HG02763 (cell line): Measurements from ENCODE around the gene NHERF1.
A peak's percentile ranks its signal among the peaks of the same experiment; 100 is the strongest.

Source experiments
- ATAC-seq: cut with Tn5 transposase; IDR thresholded peaks from one replicate; pipeline ENCODE4 v1.9.1; 2021; ENCODE audit warnings: mild to moderate bottlenecking, moderate library complexity; ENCODE audit not compliant: unreplicated experiment

Gene NHERF1

DNA sequence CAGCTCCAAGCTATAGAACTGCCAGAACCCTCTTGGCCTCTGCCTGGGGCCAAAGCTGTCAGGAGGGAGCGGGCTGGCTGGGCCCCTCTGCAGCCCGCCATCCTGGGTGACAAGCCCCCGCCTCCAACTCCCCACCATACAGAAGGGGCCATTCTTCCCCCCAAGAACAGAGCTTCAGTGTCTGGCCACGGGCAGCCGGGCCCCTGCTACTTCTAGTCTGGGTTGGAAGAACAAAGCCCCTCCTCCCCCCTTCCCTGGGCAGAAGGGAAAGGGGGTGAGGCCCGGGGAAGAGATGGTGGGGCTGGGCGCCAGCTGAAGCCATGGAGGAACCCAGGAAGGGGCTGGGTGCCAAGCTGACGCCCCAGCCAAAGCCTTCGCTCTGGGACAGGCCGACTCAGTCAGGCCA lies 18.7 kb downstream of the NHERF1 start:
- no peak for ATAC-seq

DNA sequence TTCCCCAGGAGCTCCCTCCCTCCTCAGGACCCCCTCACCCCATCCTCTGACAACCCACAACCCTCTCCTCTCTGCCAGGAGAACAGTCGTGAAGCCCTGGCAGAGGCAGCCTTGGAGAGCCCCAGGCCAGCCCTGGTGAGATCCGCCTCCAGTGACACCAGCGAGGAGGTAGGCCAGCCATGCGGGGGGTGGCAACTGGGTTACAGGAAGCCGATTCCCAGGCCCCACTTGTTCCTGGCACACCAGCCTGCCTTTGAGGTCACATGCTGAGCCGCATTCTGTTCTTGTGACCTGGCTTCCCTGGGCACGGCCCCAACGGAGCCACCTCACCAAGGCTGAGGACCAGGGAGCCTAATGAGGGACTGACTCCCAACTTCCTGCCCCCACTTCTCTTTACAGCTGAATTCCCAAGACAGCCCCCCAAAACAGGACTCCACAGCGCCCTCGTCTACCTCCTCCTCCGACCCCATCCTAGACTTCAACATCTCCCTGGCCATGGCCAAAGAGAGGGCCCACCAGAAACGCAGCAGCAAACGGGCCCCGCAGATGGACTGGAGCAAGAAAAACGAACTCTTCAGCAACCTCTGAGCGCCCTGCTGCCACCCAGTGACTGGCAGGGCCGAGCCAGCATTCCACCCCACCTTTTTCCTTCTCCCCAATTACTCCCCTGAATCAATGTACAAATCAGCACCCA lies 19.8 kb downstream of the NHERF1 start:
- ATAC-seq, result no peak

DNA sequence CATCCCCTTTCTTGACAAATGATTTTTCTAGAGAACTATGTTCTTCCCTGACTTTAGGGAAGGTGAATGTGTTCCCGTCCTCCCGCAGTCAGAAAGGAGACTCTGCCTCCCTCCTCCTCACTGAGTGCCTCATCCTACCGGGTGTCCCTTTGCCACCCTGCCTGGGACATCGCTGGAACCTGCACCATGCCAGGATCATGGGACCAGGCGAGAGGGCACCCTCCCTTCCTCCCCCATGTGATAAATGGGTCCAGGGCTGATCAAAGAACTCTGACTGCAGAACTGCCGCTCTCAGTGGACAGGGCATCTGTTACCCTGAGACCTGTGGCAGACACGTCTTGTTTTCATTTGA lies 20.3 kb downstream of the NHERF1 start:
- ATAC-seq, result no peak

DNA sequence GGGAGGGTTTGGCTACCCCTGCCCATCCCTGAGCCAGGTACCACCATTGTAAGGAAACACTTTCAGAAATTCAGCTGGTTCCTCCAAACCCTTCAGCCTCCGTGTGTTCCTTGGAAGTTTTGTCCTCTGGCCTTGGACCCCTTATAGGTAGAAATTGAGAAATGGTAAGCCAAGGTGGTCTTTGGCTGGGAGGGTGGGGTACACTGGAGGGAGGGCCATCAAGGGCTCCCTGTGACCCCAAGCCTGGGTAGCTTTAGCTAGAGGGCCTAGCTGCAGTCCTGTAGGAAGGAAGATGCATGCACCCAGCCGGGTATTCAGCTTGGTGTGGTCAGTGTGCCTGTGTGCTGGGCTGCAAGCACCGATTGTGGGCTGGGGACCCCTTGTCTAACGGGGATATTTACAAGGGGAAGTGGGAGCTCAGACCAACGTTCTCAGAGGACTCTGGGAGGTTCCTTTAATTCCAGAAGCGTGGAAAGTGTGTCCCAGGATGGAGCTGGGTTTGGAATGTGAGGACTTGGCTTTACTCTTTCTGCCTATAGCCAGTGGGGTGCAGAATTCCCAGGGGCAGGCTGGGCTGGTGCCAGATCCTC lies 20.9 kb downstream of the NHERF1 start:
- no peak for ATAC-seq

DNA sequence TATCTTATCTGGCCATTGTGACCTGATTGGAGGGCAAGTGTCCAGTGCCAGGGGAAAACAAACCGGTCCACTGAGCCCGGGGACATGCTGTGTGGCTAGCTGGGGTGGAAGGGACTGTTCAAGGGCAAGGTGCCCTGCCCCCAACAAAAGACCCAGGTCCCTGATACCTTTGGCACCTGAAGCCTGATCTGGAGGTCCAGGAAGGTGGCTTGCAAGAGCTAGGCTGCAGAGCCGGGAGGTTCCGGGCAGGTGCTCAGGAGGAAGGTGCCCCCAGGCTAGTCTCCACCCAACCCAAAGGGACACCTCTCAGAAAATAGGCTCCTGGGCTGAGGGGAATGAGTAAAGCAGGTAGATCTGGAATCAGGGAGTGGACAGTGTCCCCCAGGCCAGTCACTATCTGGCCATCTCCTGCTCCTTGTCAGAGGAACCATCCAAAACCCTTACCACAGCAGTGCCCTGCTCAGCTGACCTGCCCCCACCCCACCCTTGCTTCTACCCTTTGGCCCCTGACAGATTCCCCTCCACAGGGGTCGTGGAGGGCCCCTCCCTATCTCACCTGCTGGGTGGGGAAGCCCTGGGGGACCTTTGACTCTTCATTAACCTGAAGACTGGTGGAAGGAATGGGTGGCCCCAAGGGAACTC lies 21.5 kb downstream of the NHERF1 start:
- ATAC-seq, result no peak

DNA sequence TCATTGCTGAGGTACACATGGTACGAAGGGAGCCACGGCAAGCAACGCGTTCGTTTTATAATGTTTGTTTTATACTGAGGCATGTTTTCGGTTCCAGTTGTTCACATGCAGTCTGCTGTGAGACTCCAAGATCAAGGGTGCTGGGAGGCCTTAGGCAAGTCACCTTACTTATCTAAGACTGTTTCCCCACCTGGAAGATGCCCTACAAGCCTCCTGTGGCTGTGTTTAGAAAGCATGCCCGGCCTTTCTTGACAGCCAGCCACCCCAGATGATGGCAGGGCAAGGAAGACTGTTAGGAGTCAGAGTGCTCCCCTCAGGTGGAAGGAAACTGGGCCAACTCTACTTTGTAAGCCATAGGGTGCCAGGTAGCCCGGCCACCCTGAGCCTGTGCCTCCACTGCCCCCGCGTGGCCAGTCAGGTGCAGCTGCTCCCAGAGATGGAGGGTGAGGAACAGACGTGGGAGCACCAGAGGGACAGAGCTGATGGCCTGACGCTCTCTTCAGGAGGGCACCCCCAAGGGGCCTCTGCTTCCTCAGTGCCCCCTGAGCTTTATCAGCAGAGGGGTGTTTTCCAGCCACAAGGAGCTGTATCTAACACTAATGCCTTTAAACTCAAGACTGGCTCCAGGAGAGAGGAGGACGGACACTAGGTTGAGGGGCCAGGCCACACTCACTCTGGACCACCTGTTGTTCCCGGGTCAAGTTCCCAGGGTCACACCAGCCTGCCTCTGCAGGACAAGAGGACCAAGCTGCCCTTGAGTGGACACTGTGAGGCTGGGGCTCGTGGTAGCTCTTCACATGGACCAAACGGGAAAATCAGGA lies 22.3 kb downstream of the NHERF1 start:
- ATAC-seq, result no peak

DNA sequence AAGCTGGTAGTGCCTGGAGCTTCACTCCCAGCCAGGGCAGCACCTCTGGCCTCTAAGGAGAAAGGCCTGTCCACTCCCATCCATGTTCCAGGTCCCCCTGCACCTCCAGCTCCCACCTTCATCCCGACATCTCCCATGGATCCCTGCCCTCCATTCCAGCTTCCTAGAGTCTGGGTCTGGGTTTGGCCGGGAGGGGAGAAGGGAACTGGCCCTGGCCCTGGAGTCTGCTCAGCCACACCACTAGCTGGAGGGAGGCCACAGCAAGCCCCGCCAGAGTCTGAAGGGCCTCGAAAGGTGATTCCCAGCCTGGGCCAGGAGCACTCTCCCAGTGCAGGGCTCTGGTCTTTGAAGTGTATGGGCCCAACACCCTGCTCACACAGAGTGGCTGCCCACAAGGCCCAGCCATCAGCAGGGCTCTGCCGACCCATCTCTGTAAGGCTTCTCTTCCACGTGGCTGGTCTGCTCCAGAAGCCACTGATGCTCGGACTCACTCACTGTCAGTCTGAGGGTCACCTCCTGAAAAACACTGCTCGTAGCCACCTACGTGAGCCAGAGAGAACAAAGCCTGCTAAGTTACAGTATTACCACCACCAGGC lies 23.0 kb downstream of the NHERF1 start:
- ATAC-seq, result no peak

DNA sequence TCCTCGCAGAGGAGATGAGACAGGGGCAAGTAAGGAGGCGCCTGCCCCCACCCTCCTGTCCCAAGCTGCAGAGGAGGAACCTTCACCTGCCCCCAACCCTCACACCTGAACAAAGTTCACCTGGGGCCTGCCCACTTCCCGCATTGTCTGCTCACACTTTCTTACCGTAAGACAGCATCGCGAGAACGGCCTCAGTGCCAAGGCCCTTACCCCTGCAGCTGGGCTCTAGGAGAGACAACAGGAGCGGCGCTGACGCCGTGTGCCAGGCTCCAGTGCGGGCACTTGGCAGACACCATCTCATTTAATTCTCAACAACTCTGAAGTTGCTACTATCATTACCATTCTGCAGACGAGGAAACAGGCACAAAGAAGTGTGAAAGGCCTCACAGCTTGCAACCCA lies 23.6 kb downstream of the NHERF1 start:
- ATAC-seq, result no peak

DNA sequence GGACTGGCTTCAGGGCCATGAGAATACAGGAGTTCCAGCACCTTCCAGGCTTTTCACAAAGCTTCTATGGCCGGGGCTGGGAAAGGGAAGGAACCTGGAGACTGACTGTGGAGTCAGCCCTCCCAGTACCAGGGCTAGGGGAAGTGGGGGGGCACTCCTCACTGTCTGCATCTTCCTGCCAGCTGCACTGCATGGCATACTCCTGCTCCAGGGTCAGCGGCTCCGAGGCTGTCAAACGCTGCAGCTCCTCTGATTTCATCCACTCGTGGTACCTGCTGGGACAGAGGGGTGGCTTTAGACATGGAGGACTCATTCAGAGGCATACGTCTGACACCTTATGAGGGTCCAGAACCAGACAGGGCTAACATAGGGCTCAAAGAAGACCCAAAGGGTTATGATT lies 25.0 kb downstream of the NHERF1 start:
- no peak for ATAC-seq

DNA sequence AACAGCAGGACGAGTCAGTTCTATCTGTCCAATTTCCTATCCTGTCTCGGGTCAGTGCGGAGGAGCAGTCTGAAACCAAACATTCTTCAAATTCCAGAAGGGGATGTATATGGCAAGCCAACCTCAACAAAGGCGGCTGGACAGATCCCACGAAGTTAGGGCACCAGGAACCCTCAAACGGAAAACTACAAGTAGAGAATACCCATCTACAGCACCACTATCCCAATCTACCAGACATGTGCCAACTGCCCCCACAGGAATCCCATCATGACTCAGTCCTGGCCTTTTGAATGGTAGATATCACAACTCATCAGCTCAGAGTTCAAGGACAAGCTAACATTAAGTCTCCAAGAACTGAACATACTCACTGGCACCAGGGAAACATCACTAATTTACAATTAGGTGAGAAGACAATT lies 25.5 kb downstream of the NHERF1 start:
- no peak for ATAC-seq

DNA sequence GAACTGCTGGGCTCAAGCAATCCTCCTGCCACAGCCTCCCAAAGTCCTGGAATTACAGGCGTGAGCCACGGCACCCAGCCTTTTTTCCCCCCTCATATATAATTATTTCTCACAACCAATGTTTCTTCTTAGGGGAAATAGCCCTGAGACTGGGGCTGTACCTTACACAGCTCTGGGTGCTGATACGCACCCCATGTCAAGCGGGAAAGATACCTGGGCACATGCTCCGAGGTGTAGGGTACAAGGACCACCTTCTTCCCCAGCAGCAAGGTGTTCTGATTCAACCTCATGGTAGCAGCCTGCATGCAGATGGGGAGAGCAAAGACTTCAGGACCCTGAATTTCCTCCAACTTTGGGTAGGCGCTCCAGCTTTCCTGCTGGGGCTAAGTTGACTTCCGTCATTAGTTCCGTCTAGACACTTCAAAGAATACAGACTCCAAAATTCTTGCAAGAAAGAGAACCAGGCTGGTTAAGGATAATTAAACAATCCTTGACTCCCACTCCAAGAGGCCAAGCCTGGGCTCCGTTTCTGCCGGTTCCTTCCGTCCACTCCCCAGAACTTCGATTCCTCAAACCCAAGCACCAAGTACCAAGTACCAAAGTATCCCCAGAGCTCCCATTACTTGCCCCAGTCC lies 27.1 kb downstream of the NHERF1 start:
- no peak for ATAC-seq

DNA sequence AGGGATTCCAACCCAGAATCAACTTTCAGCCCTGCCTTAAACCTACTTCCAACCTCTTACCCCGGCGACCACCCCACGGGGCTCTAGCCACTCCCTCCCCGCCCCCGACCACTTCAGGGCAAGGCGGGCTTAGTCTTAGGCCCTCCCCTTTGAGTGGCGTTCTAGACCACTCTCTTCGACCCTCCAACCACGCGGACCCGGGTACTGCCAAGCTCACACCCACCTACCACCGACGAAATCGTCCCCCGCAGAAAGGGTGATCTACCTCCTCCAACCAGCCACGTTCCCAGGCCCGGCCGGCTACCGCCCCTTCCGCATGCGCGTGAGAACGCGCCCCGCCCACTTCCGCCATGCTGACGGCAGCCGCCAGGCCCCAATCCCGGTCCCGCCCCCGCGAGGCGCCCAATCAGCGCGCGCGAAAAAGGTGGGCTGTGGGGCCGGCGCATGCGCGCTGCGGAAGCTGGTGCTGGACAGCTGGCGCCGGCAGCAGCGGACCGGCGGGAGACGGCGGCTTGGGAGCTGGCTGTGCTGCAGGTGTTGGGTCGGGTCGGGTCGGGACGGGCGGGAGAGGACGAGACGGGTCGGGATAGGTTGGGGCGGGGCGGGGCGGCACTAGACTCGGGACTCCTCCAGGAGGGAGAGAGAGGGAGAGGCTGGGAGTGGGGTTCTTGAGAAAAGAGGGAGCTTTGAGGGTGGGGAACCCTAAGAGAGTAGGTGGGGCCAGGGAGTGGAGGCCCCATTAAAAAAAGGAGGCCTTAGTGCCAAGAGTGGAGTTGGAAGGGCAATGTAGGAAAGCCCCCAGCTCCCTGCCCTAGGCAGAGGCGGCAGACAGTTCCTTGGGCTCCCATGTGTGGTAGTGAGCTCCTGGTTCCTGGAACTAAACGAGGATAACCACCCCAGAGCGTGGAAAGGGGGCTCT lies 27.9 kb downstream of the NHERF1 start, which contains the start of gene NAT9:
TSS of gene NAT9 (minus strand) at position 302 of the 919 bp plus-strand sequence. CDS start 647 bp downstream, outside the sequence.
- ATAC-seq, result peak; percentile 88

DNA sequence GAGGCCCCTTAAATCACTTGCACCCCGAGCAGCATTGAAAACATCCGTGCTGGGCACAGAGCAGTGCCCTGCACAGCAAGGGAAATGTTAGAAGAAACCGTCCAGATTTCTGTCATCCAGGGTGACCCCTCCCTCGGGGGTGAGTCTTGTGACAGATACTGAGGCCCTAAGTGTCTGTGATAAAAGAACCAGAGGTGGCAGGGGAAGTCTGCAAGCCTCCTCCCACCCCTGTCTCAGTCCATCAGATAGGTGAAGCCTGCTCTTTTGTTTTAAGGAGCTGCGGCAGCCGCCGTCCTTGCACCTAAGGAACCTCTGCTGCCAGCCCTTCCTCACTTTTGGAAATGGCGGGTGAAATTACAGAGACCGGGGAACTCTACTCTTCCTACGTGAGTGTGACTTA lies 28.6 kb downstream of the NHERF1 start:
- no peak for ATAC-seq

DNA sequence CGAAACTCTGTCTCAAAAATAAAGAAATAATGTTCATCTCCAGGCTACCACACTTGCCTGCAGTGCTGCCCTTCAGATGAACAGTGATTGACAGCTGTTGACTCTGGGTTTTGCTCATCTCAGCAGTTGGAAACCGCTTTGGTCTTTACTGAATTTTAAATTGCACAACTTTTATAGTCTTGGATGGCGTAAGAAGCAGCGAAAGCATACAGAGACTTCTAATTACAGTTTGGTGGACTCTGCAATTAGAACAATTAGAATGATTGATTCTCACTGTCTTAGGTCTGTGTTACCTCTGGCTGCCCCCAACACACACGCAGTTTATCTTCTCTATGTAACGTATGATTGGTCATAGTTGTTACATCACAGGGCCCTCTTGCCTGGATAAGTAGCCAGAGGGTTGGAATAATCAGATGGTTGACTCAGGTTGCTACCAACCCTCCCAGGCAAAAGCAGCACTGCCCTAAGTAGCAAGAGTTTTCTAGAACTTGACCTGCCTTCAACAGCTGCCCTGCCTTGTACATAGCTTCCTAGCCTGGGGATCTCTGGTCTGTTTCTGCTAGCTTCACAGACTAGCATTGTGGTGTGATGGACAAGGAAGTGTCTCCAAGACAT lies 29.6 kb downstream of the NHERF1 start:
- no peak for ATAC-seq

DNA sequence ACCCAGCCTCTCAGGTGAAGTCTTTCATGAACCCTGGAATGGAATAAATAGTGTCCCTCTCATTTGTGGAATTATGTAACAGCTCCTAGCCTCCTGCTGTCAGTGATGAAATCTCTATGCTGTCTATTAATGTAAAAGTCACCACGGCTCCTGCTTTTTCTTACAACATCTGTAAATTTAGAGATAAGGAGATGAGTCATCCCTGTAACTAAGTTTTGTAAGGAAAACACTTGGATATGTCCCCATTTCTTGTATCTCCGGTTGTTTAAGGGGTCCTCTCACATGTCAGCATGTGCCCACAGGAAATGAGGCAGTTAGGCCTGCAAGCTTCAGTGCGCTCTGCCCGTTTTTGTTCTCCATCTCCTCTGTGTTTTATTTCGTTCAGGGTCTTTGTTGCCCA lies 30.5 kb downstream of the NHERF1 start:
- no peak for ATAC-seq

DNA sequence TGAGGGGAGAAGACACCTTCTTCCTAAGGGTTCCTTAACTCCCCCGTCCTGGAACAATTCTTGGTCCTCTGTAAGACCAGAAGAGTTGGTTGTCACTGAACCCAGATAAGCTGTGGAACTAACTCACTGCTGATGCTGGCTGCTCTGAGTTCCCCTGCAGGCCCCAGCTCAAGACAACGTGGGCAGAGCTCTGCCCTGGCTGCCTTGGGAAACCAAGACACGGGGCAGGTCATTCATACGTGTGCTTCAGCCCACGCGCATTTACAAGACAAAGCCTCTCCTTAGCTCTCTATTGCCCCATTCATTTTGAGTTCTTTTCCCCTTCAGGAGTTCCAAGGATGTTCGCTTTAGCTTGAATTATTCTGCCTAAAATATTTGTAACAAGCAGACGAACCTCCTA lies 31.1 kb downstream of the NHERF1 start:
- ATAC-seq, result no peak

DNA sequence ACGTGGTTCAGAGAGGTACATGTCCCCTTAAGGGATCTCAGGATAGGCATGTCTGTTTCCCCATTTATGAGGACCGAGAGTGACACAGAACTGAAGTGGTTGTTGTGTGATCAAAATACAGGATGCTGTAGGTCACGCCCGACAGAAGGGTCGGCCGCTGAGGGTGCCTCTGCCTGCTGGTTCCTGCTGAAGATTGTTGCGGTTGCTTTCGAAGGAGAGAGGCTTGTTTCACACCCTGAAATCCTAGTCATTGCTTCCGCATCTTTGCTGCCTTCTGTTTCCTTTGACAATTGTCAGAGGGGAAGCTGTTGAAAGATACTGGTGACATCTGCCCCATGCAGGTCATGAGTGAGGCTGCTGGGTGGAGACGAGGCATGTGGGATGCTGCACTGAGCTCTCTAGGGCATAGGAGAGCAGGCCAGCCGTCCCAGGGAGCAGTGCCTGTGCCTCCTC lies 31.5 kb downstream of the NHERF1 start:
- no peak for ATAC-seq

DNA sequence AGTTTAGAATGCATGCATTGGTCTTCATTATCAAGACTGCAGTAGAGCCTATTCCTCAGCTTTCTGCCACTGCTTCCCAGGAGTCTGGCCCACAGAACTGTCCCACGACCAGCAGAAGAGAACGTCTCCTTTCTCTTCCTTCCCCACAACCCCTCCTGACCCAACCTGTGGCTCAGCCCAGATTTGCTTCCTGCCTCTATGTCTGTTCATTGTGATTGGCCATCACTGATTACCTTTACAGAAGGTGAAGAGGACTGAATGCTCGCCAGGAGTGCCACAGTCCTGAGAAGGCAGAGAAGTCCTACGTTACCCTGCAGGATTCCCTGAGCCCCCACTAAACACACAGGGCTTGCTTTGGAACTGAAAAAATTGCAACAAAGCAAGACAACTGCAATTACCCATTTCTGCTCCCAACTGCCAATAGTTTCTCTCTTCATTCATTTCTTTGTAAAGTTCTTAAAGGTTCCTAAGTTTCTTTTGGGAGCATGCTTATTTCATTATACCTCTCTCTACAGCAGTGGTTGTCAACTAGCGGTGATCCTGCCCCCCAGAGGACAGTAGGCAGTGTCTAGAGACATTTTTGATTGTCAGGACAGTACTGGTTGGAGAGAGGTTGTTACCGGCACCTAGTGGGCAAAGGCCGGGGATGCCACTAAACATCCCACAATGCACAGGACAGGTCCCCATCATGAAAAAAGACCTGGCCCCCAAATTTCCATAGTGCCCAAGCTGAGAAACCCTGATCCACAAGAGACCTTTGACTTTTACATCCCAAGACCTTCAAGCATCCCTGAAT lies 32.2 kb downstream of the NHERF1 start:
- ATAC-seq, result no peak
